ENCODE results near the gene DHODH. TPM values are rescaled to one million over a fixed set of nuclear protein-coding genes. Genes with fewer than 3 reads are reported as not detected.

DHODH gene
- total RNA-seq, 1 donor from 2014 or later = 13.1 TPM

DNA sequence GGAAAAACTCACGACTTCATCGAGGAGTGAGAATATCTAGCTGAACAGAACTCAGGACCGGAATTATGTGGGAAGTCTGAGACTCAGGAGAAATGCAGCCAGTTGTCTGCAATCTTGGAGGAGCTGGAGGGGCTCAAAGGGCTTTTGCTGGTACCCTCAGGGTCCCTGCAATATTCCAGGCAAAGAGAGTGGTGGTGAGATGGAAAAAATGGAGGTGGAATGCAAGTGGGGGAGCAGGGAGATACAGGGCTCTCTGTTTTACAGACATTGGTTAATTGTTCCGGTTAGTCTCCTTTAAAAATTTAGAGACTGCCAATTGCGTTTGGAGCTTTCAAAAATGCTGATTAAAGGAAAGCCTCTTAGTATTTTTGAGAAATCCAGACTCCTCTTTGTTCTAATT is 27.6 kb downstream of the DHODH start:
- H3K4me3 Mint-ChIP-seq = no peak overlapping the region
- no peak overlapping the region for H3K27ac Mint-ChIP-seq
- no peaks in the 10 kb centered on the region for H3K9me3 Mint-ChIP-seq
- H3K36me3 Mint-ChIP-seq = peaks cover 4% of the 10 kb centered on the region
- H3K4me1 Mint-ChIP-seq (ENCODE audit: unreplicated experiment) = peaks cover 4% of the 10 kb centered on the region
- TF ChIP-seq, protein P1, sequence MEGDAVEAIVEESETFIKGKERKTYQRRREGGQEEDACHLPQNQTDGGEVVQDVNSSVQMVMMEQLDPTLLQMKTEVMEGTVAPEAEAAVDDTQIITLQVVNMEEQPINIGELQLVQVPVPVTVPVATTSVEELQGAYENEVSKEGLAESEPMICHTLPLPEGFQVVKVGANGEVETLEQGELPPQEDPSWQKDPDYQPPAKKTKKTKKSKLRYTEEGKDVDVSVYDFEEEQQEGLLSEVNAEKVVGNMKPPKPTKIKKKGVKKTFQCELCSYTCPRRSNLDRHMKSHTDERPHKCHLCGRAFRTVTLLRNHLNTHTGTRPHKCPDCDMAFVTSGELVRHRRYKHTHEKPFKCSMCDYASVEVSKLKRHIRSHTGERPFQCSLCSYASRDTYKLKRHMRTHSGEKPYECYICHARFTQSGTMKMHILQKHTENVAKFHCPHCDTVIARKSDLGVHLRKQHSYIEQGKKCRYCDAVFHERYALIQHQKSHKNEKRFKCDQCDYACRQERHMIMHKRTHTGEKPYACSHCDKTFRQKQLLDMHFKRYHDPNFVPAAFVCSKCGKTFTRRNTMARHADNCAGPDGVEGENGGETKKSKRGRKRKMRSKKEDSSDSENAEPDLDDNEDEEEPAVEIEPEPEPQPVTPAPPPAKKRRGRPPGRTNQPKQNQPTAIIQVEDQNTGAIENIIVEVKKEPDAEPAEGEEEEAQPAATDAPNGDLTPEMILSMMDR (conservative IDR thresholded peaks at IDR 0.05) = no peak
- H3K27me3 Mint-ChIP-seq = no peaks in the 10 kb centered on the region
- no peak for DNase-seq (ENCODE audit: extremely low spot score, unreplicated experiment)

DNA sequence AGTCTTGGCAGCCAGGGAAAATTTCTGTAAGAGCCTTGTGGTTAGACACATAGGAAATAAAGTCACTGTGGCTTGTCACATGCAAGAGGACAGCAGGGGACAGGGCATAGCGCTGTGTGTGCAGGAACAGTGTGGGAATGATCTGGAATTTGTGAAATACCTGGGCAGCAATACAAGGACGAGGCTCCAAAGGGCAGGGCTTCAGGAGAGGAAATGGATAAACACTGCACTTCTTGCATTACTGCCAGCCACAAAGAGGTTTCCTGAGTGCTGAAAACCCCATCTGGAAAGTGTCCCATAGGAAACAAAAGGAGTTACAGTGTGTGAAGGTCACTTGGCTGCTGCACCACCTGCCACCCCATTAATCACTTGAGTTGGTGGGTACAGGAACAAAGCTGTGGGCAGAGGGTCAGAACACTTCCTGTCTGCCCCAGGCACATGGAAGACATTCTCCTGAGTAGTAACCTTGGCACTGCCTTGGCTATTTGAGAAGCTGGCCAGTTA is 33.7 kb downstream of the DHODH start:
- no peaks in the 10 kb centered on the region for H3K9me3 Mint-ChIP-seq
- H3K4me1 Mint-ChIP-seq (ENCODE audit: unreplicated experiment) = no peaks in the 10 kb centered on the region
- no peaks in the 10 kb centered on the region for H3K27me3 Mint-ChIP-seq
- no peak overlapping the region for H3K27ac Mint-ChIP-seq
- TF ChIP-seq, protein P1 (conservative IDR thresholded peaks at IDR 0.05) = no peak
- DNase-seq (ENCODE audit: extremely low spot score, unreplicated experiment) = no peak
- no peak overlapping the region for H3K4me3 Mint-ChIP-seq
- no peaks in the 10 kb centered on the region for H3K36me3 Mint-ChIP-seq

DNA sequence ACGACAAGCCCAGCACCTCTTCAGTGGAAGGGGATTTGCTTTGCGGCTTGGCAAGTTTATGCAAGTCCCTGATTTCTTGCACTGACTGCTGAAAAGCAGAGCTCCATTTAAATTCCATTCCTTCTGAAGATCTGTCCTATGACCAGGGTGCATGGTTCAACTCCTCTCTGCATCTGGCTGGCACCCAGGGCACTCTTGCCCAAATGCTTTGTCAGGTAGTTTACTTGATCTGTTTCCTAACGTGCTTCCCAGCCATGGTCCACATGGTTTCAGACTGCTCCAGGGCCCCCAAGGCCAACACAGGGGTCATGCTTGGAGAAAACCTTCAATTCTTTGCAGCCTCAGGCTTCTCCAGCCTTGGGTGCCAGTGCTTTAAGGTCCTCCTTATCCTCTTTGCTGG is 34.5 kb downstream of the DHODH start:
- DNase-seq (ENCODE audit: extremely low spot score, unreplicated experiment) = no peak
- TF ChIP-seq, protein P1 (conservative IDR thresholded peaks at IDR 0.05) = no peak
- no peaks in the 10 kb centered on the region for H3K27me3 Mint-ChIP-seq
- H3K4me1 Mint-ChIP-seq (ENCODE audit: unreplicated experiment) = no peaks in the 10 kb centered on the region
- H3K4me3 Mint-ChIP-seq = no peak overlapping the region
- no peaks in the 10 kb centered on the region for H3K9me3 Mint-ChIP-seq
- H3K27ac Mint-ChIP-seq = no peak overlapping the region
- no peaks in the 10 kb centered on the region for H3K36me3 Mint-ChIP-seq

DNA sequence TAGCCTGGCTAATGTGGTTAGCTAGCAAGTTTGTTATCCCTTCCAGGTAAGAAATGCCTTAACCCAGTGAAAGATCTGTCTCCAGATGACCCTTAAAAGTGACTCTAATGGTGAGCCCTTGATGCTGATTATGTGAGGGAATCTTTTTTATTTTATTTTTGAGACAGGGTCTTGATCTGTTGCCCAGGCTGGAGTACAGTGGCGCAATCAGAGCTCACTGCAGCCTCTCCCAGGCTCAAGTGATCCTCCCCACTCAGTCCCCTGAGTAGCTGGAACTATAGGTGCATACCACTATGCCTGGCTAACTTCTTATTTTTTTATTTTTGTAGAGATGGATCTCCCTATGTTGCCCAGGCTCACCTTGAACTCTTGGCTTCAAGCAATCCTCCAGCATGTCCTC is 35.0 kb downstream of the DHODH start:
- Mint-ChIP-seq H3K4me3 (no peak overlapping the region), H3K9me3 (no peaks in the 10 kb centered on the region), H3K36me3 (no peaks in the 10 kb centered on the region), H3K27me3 (no peaks in the 10 kb centered on the region), H3K27ac (no peak overlapping the region), H3K4me1 (ENCODE audit: unreplicated experiment) (no peaks in the 10 kb centered on the region)
- TF ChIP-seq, protein P1 (conservative IDR thresholded peaks at IDR 0.05) = no peak
- DNase-seq (ENCODE audit: extremely low spot score, unreplicated experiment) = no peak

DNA sequence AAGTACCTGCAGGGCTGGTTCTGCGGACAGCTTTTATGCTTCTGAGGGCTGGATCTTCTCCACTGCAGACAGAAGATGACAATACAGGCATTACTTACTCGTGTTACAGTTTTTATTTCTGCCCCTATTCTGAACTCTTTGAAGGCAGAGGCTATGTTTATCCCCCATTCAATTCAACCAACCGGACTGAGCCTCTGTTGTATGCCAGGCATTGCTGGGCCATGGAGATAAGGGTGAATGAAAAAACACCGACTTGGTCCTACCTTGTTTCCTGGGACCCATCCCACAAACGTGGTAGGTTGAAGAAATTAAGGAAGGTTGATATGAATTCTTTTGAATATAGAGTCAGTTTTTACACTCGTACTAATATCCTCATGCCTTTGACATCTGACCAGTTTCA is 35.8 kb downstream of the DHODH start:
- TF ChIP-seq, protein P1 (conservative IDR thresholded peaks at IDR 0.05) = no peak
- Mint-ChIP-seq H3K36me3 (no peaks in the 10 kb centered on the region), H3K4me3 (no peak overlapping the region), H3K27me3 (no peaks in the 10 kb centered on the region), H3K27ac (no peak overlapping the region), H3K4me1 (ENCODE audit: unreplicated experiment) (no peaks in the 10 kb centered on the region), H3K9me3 (peaks cover 6% of the 10 kb centered on the region)
- no peak for DNase-seq (ENCODE audit: extremely low spot score, unreplicated experiment)

DNA sequence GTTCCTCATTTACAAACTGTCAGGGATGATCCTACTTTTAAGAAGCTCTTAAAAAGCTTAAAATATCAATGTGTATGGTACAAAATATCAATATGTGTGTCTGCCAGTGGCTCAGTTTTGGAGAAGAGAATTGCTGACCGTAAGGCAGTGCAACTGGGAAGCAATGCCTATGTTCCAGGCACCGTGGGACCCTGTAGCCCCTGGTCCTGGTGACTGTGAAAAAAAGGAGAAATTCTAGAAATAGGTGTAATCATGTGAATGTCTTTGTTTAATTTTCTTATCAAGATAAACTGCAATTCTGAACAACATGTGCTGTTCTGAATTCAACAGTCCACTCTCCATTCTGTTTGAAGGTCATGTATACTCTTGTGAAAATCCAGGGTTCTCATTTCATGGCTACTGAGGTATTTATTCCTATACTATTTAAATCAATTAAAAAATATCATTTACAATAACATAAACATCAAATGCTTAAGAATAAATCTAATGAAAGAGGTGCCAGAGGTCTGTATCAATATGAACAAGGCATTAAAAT is 36.3 kb downstream of the DHODH start:
- no peak for DNase-seq (ENCODE audit: extremely low spot score, unreplicated experiment)
- Mint-ChIP-seq H3K4me3 (no peak overlapping the region), H3K9me3 (peaks cover 6% of the 10 kb centered on the region), H3K4me1 (ENCODE audit: unreplicated experiment) (no peaks in the 10 kb centered on the region), H3K27ac (no peak overlapping the region), H3K27me3 (no peaks in the 10 kb centered on the region), H3K36me3 (no peaks in the 10 kb centered on the region)
- TF ChIP-seq, protein P1 (conservative IDR thresholded peaks at IDR 0.05) = no peak

All from type B pancreatic cell (in vitro differentiated cells).